NCI-H82 treated with DMSO at 0.1 percent for 48 hours (cell line): ENCODE results near the gene INO80.
"Not testable (repeated sequence)": the region's sequence is repeated elsewhere in the genome, so short reads cannot be mapped to it uniquely, and the experiment has no call there.

Source experiments
- DNase-seq: peaks from one replicate; lab custom pipeline; 2025; ENCODE audit not compliant: unreplicated experiment; lab: John Stamatoyannopoulos, UW

Gene INO80

DNA sequence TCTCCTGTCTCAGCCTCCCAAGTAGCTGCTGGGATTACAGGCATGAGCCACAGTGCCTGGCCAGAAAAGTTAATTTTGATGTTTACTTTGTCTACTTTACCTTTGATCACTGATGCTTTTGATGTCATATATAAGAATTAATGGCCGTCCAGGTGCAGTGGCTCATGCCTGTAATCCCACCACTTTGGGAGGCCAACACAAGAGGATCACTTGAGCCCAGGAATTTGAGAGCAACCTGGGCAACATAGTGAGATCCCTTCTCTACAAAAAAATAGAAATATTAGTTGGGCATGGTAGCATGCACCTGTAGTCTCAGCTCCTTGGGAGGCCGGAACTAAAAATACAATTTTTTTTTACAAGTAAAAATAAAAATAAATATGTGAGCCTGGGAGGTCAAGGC, 6.8 kb upstream of the INO80 start:
- DNase-seq = no peak

DNA sequence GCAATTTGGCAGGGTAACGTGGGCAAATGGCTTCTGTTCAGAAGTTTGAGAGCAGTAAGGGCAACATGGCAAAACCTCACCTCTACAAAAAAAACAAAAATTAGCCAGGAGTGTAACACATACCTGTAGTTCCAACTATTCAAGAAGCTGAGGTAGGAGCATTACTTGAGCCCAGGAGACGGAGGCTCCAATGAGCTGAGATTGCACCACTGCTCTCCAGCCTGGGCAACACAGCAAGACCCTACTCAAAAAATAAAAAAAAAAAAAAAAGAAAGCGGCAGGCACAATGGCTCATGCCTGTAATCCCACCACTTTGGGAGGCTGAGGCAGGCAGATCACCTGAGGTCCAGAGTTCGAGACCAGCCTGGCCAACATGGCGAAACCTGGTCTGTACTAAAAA, 5.9 kb upstream of the INO80 start:
- DNase-seq = no peak

DNA sequence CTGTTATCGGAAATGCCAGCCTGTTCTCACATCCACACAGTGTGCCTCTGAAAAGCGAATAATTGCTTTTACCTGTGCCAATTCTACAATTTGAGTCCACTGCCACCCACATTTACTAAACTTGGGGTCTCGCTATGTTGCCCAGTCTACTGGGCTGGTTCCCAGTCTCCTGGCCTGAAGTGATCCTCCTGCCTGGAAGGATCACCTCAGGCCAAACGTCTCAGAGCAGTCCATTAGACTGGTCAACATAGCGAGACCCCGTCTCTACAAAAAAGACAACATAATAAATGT, 827 bp upstream of the INO80 start:
- no peak for DNase-seq

DNA sequence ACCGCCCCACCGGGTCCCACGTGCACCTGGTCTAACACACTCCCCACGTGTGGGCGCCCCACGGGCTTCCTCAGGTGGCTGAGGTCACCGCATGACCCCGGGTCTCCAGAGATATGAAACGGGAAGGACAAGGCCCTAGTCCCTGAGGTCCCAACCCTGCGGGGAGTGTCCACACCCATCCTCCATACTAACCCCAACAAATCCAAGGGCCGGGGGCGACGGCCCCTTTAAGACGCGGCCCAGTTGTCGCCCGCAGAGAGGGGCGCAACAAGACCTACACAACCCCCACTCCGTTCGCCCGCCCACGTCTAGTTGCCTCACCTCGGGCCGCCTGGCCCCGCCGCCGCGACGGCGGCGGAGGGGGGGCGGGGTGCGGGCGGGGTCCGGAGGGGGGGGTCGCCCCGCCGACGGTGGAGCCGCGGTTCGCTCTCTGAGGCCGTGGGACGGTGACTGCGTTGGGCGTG, 396 bp downstream of the INO80 start:
- no peak for DNase-seq

DNA sequence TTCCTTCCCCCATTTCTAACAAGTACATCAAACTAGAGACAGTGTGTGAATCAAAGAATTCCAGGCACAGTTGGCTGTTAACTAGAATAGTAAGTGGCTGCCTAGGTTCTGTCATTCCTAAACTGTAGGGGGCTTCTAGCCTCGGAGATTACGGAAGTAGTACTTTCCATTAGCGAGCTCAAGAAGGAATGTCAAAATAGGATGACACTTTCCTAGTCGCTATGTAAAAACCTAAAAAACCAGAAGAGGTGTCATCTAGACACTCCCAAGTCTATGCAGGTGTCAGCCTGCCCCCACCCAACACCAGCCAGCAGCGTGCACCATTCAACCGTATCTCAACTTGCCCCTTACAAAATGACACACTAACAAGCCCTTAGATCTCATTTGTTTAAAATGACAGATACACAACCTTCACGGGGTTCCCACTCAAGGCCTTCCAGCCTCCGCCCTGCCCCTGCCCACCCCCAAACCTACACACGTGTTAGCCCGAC, 874 bp downstream of the INO80 start:
- no peak for DNase-seq

DNA sequence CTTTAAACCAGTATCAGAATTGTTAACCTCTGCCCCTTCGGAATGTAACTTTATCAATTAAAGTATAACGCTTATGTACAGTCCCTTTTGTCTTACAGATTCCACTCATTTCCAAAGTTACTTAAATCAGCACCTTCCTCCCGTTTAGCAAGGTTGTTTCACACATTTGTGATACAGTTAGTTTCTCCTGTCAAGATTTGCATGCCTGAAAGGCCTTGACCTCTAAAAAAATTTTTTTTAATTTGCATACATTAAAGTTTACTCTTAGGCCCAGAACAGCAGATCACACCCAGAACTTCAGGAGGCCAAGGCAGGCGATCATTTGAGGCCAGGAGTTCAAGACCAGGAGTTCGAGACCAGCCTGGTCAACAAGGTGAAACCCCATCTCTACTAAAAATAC, 9.1 kb downstream of the INO80 start:
- no peak for DNase-seq

DNA sequence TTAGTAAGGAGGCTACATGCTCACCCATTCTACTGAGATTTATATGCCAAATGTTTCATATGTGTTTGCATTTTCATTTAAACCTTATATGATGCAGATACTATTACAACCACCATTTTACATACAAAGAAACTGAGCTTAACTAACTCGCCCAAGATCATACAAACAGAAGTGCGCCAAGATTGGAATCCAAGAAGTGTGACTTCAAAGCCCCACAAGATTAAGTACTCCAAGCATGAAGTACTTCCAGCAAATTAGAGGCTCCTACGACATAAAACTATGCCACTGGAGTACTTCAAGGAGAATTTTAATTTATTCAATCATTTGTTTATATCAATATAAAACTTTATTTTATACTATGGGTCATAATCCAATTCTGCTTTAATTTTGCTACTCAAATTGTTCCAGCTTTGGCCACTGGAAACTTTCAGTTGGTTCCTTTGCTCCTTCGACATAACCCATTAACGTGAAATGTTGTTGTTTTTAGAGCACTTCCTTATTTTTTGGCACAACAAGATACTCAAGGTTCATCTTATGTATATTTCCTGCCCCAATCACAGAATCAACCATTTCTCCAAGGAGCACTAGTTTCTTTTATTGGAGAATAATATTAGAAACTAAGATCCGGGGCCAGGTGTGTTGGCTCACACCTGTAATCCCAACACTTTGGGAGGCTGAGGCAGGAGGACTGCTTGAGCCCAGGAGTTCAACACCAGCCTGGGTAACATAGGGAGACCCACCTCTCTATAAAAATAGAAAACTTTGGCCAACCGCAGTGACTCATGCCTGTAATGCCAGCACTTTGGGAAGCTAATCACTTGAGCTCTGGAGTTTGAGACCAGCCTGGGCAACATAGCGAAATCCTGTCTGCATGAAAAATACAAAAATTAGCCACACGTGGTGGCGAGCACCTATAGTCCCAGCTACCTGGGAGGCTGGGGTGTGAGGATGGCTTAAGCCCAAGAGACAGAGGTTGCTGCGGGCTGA, 10.4 kb downstream of the INO80 start:
- DNase-seq = no peak

DNA sequence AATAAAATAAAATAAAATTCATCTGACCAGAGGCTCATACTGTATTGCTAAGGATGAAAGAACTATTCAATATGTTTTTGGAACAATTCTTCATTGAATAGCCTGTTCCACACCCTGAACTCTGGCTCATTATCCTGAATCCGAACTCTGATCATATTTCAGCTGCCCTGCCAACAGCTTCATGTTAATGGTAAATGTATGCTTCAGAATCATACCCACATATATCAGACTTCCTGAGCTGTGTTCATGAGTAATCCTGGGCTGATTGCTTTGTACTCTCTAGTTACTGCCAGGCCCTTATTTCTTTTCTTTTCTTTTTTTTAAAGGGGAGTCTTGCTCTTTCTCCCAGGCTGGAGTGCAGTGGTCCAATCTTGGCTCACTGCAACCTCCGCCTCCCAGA, 11.8 kb downstream of the INO80 start:
- no peak for DNase-seq

DNA sequence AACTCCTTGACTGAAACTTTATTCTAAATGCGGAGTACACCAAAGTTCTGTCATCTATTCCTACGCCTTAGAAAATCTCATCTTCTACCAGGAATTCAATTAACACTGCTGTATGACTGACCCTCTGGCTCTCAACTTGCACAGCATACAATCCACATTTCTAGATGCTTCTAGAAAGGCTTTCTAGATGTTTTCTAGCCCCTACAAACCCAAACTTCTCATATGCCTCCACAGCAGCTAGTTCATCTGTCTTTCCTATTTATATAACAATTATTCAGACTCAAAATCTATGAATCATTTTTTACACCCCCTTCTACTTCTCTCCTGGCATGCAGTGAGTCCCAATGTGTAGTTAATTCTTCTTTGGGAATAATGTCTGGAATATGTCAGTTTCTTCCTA, 13.2 kb downstream of the INO80 start:
- no peak for DNase-seq

DNA sequence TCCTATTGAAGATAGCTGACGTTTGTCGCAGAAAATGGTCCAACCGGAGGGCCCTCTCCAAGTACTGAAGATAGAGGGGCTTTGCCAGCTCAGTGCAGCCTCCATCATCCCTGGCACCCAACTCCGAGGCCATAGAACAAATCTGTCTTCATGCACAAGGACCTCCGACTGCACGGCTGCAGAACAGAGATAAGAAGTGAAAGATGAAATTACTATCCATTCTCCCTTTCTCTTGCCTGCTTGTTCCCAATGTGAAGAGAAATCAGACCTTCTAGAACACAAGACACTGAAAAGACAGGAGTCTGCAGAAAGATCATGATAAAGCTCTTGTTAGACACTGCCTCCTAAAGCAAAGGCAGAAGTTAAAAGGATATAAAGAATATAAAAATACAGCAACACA, 19.9 kb downstream of the INO80 start:
- no peak for DNase-seq

DNA sequence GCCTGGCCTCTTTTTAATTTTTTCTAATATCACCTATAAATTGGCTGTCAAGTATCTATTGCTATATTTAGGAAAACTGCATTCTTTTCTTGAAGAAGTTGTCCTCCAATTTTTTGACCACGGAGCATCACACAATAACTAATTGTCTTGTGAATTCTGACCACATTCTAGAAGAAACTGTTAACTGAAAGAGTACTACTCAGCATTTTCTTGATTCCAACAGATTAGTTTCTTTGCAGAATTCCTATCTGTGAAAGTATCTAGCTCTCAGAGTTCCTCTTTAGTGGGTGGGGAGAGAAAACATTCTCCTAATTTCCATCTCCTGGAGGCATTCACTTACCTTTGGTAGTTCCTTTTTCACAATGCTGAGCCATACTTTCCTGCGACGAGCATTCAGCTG, 31.1 kb downstream of the INO80 start:
- DNase-seq = no peak

DNA sequence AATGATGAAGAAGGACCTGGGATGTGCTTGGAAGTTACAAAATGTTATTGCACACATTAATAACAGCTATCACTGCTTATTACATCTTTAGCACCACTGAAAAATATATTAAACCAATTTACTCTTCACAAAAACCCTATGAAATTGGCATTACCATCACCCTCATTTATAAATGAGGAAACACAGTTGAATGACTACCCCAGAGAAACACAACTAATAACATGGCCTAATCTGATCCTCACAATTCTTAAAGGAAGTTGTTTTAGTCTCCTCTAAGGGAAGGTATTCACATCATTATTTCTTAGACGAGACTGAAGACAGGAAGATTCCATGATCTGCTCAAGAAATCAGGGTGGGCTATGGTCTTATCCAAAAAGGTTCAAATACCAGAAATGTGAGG, 35.9 kb downstream of the INO80 start:
- DNase-seq = no peak

DNA sequence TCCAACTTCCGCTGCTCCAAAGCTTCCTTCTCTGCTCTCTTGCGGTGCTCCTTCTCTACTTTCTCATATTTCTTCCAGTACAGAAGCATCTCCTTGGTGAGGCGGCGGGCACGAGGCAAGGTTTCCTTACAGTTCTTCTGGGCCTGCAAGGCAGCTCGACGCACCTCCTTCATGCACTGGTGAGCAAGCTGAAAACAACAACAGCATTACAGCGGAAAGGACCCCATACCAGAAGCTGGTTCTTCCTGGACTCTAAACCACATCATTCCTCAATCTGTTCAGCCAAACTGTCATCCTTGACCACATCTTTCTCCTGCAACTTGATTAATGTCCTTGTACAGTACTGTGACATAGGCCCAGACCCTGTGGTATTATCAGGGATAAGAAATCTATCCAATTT, 36.4 kb downstream of the INO80 start:
- no peak for DNase-seq

DNA sequence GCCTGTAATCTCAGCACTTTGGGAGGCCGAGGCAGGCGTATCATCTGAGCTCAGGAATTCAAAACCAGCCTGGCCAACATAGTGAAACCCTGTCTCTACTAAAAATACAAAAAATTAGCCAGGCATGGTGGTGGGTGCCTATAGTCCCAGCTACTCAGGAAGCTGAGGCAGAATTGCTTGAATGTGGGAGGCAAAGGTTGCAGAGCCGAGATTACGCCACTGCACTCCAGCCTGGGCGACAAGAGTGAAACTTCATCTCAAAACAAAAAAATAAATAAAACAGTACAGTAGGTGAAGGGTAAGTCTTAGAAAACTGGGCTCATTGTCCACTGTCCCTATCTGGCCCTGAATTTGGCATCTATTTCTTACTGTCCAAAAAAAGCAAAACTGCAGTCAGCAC, 37.2 kb downstream of the INO80 start:
- not testable (repeated sequence) for DNase-seq

DNA sequence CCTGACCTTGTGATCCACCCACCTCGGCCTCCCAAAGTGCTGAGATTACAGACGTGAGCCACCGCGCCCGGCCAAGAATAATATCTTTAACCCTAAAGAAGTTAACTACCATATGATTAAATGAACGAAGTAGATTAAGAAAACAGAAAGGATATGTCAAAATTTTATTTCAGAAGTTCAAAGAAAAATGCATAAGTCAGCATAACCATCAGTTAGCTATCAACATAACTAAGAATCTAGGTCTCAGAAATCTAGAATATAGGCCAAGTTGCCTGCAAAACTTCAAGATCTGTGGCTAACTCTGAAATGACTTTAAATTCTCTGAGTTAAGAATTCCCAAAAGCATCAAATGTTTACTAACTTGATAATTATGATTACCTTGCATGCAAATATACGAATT, 38.0 kb downstream of the INO80 start:
- no peak for DNase-seq

DNA sequence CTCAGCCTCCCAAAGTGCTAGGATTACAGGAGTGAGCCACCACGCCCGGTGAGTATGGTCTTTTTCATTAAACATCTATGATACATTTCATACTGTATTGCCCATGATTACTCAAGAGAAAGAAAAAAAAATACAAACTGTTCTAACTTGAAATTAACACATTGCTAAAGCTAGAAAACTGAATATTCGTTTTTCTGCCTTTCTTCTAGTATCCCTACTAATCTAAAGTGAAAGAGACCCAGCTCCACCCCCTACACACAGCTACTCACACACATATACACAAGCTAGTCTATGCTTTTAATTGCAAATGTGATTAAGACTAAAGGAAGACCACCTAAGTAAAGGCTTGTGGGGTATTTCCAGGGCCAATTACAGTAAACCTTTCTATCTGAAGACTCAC, 43.1 kb downstream of the INO80 start:
- no peak for DNase-seq

DNA sequence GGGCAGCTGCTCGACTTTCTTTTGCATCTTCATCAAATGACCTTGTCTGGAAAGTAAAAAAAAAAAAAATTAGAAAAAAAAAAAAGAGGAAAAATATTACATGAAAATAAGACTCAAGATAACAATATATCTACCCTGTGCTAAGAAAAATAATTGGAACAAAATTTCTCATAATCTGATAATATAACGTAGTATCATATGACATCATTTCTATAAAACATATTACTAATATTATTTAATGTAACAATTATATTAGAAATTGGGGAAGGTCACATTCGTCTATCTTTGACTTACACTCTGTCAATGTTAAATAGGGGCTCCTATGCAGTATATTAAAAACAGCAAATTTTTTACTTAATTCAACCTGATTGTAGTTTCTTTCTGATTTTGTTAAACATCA, 44.1 kb downstream of the INO80 start:
- DNase-seq = no peak

DNA sequence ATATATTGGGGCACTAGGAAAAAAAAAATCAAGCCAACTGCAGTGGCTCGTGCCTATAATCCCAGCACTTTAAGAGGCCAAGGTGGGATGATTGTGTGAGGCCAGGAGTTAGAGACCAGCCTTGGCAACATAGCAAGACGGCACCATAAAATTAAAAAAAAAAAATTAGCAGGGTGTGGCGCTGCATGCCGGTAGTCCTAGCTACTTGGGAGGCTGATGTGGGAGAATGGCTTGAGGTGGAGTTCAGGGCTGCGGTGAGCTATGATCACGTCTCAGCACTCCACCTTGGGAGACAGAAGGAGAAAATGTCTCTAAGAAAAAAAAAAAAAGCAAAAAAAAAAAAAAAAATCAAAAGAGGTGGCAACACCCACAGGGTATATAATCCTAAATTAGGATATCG, 49.6 kb downstream of the INO80 start:
- DNase-seq = no peak

DNA sequence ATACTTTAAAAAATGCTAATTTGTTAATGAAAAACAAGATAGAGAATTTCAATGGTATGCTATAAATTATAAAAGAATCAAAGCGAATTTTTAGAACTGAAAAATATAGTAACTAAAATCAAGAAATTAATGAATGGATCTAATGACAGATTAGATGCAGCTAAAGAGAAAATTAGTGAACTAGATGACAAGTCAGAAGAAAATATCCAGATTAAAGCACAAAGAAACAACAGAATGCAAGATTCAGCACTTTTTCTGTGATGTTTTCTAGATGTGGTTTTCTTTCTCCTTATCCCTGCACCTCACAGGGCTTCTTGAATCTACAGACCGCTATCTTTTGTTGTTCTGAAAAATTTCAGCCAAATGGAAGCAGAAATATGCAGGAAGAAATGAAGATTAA, 54.4 kb downstream of the INO80 start:
- DNase-seq = no peak

DNA sequence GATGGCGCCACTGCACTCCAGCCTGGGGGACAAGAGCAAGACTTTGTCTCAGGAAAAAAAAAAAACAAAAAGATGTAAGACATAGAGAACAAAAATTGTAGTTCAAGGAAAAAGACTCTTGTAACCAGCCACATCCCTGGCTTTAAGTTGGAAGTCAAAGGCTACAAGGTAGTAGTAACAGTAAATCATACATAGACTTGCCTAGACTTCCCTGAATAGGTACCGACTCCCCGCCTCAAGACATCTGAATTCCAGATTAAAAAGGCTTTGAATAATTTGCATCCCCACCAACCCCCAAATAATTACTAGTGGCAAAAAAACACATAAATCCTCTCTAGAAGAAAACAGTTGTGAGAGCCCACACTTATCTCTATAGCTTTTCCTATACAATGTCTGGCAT, 55.6 kb downstream of the INO80 start:
- DNase-seq = no peak

DNA sequence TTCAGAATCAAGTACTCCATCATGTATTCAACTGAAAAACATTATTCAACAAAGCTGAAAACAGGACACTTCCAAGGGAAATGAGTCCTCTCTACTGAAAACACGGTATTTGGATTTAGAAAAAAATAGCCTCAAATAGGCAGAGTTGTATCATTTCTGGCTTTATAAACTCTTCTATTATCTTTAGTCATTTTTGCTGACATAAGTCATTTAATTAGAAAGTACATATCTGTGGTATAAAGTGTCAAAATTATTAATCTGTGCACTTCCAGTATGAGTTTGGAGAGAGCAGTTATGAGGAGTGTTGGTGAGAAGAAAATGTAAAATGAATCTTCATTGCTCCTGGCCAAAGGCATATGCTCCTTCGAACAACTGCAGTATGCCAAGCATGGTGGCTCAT, 59.3 kb downstream of the INO80 start:
- DNase-seq = no peak

DNA sequence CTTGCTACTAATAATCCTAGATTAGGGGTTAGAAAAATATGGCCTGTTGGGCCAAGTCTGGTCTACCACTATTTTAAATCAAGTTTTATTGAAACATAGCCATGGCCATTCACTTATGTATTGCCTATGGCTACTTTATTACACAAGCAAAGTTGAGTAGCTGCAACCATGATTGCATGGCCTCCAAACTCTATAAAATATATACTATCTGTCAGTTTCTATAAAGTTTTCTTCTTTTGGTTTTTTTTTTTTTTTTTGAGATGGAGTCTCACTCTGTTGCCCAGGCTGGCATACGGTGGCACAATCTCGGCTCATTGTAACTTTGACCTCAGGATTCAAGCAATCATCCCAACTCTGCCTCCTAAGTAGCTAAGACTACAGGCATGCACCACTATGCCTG, 60.4 kb downstream of the INO80 start:
- DNase-seq = no peak

DNA sequence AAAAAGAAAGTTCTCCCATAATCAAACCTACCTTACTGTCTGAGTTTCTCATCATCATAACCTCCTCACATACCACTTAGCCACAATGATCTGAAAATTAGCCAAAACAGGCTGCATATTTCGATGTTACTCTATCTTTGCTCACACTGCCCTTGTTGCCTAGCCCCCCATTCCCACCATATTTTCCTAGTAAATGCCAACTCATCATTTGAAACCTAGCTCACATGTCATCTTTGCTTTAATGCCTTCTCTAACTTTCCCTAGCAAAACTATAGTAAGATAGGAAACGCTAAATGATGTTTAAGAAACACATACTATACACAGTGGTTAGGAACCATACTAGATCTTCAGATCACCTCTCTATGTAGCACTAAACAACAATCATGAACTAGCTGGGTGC, 64.9 kb downstream of the INO80 start:
- DNase-seq = no peak
